Cortex of kidney (tissue), 1 donor: Measurements from ENCODE around the gene ABHD10.

ENCODE experiments used
- DNase-seq: peaks from one replicate; lab custom pipeline; 2025; lab: John Stamatoyannopoulos, UW

Gene ABHD10

DNA sequence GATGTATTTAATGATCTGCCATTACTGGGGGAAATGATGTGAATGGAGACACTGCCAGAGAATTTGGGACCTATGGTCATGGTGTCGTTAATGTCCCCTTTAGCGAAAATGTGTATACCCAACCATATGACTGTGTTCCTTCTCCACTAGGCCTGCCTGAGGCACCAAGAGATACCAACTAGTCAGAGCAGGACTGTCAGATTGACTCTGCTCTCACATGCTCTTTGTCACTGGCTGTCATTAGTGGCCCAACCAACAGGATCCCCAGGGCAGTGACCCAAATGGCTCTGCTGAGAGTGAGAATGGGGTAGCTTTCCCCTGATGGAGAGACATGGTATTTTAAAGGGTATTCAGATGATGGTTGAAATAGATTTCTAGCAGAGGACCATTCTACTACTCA is 22.7 kb downstream of the ABHD10 start:
- DNase-seq = no peak

DNA sequence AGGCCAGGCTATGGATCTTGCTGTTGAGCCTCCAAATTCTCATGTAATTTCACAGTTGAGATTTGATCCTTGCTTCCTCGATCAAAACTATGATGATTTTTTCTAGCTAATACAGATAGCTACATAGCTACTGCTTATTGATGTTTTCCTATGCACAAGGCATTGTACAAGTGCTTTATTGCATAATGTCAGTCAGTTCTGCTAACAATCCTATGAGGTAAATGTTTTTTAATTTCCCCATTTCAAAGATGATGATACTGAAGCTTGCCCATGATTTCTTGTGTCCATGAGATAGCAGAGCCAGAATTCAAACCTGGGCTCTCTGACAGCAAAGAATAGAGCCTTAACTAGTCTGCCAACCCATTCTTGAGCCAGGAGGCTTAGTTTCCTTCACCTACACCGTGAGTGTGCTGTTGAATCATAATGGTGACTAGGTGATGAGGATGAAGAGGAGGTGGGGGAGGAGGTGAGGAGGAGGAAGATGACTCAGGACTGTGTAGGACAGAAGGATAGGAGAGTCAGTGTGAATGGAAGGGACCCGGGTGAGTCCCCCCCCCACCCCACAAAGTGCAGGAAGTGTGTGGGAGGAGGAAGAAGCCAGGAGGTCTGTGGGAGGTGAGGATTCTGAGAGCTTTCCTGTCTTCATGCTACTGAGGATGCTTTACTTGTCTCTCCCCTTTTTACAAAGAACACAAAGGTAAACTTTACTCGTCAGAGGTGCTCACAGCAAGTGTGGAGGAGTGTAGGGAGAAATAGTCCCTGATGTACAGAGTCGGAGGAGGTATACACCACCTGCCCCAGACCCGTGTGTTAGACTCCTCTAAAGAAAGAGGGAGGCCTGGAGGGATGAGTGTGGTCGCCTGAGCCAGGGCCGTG is 23.5 kb downstream of the ABHD10 start:
- no peak for DNase-seq

DNA sequence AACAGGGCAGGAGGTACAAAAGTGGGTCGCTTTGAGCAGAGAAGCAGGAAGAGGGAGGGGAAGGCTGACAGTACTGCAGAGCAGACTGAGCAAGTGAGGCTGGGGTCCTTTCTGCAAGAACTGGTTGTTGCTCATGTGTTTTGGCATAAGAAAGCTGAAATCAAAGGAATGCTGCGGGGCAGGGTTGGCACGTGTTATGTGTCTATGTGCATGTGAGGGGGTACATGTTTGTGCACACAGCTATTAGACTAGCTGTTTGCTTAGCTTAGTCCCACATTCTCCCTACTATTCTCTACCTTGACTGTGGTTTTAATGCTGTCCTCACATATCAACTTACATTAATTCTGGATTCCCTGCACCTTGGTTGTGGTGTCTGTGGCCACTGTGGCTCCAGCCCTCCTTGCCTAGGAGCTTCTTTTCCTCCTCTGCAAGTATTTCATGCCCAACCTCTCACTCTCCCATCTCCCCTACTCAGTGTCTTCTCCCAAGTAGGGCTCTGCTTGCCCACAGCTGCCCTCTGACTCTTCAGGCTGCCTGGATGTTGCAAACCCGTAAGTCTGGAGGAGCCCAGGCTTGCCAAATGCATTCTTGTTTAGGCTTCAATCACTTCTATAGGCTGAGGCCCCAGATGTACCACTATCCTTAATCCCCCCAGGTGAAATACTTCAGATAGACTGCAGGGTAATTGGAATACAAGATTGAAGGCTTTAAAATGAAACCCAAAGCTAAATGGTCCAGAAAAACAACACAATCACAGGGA is 24.7 kb downstream of the ABHD10 start:
- no peak for DNase-seq

DNA sequence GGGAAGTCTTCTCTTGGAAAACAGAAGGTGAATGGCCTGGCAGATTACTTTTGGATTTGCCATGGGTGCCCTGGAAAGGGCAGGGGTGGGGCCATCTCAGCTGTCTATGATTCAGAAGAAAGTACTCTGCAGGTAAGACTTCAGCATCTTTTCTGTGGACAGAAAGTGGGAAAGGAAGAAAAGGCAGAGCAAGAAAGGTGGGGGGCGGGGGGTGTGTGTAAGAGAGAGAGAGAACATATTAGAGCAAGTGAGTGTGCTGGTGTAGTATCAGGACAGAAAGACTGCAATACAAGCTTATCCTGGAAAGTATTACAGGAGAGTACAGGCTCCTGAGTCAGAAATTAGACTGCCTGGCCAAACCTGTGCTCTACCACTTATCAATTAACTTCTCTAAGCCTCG is 25.4 kb downstream of the ABHD10 start:
- no peak for DNase-seq

DNA sequence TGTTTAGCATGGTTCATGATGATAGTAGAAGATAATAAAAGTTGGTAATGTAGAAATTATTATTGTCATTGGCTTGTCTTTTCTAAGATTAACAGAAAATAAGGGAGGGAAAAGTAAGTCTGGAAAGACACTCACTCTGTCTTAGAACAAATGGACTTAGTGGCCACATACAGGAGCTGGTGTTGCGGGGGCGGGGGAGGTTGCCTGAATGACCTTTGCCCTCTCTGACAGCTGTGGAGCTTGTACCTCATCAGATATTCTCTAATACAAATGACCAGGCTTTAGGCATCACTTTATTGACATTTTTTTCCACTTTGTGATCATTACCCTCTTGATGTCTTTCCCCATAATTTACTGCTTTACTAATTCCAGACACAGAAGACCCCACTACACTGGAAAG is 25.8 kb downstream of the ABHD10 start:
- no peak for DNase-seq

- no peak for DNase-seq
Observed at GRCh38 chr3:112005091-112005672, 26.4 kb downstream of the ABHD10 start.

DNA sequence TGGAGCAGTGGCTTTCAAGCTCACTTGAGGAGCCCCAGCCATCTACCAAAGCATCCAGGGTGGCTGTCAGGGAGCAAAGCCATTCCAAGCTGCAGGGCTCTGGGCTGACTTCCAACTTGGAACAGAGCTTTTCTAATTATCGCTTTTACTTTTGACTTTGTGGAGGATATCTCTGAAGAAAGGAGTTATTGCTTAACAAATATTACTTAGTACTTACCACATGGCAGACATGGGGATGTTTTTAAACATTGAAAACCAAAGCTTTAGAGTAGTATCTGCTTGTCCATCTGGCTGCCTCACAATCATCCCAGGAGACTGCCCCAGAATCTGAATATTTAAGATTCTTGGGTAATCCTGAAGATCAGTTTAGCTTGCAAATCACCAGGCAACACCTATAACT is 28.8 kb downstream of the ABHD10 start:
- DNase-seq = no peak

- DNase-seq = no peak
Observed at GRCh38 chr3:112009670-112010069, 30.8 kb downstream of the ABHD10 start.

DNA sequence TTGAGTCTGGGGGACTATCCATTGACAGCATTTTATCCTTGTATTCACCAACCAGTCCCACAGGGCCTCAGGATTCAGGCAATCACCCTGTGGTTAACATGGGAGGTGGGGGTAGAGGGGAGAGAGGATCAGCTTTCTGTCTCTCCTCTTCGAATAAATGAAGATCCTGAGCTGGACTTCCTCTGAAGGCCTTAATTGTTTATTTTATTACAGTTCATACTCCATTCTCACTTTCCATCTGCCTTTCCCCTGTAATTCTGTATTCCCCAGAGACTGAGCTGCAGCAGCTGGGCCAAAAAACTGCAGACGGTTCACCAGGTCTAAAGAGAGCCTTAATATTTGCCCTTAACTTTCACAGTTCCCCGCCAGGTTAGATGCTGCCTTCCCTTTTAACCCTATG is 31.8 kb downstream of the ABHD10 start:
- no peak for DNase-seq

GRCh38 chr3:112011376-112011940 is 32.6 kb downstream of the ABHD10 start:
- DNase-seq = no peak

- DNase-seq = no peak
Observed at GRCh38 chr3:112012205-112012992, 33.6 kb downstream of the ABHD10 start.

DNA sequence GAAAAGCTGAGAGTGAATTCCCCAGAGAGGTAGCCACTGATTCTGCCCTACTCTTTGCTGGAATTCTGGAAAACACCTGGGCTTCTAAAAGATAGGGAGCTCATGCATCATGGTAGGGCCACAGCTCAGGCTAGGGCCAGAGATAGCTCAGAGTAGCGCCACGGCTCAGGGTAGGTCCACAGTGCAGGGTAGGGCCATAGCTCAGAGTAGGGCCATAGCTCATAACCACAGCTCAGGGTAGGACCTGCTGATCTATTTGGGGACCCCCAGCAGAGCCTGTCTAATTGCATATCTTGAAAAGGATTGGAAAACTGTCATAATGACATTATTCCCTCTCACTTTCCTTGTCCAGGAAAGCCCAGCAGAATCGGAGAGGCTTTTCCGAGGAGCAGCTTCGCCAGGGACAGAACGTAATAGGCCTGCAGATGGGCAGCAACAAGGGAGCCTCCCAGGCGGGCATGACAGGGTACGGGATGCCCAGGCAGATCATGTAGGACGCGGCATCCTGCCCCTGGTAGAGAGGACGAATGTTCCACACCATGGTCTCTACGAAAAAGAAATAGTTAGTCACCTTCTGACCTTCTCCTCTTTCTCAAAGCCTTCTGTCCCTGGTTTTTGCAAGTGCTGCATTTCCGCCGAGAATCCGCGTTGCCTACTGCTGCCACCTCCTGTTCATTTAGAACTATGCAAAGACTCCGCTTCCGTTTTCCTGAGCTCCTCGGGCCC is 34.4 kb downstream of the ABHD10 start:
- DNase-seq = no peak

DNA sequence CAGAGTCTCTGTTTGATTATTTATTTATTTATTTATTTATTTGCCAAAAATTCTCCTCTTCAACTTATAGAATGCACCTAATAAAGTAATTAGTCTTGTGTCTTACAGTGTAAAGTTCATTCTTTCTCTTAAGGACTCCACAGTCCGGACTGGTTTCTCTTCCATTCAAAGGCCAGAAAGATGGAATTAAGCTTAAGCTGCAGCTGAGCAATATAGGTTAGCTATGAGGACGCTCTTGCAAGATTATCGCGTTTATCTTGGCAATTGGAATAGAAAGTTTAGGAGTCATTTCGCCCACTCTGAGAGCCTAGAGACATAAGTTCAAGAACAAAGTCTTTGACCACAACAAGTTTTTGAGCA is 34.9 kb downstream of the ABHD10 start:
- no peak for DNase-seq

- no peak for DNase-seq
Observed at GRCh38 chr3:112017091-112017490, 38.3 kb downstream of the ABHD10 start.

DNA sequence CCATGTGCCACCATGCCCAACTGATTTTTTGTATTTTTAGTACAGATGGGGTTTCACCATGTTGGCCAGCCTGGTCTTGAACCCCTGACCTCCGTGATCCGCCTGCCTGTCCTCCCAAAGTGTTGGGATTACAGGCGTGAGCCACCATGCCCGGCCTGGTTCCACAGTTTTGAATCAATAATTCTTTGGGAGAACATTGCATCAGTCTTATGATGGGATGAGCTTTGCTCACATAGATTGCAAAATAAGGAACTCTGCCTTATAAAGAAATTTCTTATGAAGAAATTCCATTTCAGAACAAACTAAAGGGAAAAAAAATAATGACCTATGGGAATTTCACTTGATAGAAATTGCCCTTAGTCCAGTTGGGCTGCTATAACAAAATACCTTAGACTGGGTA is 39.9 kb downstream of the ABHD10 start:
- no peak for DNase-seq

GRCh38 chr3:112019716-112020115 is 40.9 kb downstream of the ABHD10 start:
- no peak for DNase-seq

GRCh38 chr3:112020674-112021085 is 41.9 kb downstream of the ABHD10 start:
- DNase-seq = no peak

DNA sequence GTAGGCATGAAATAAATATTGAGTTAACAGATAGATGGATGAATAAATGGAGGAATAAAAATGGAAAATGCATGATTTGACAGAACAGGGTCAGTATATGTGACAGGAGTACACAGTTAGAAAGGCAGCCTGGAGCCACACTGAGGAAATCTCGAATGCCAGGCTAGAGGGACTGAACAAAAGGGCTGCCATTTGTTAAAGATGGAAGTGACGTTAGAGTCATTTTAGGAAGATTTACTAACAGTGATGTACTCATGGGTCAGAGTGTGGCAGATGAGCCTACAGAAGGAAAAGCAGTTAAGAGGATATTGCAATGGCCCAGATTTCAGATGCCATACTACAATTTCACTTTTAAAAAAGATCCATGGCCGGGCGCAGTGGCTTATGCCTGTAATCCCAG is 48.3 kb downstream of the ABHD10 start:
- DNase-seq = no peak

GRCh38 chr3:112027826-112028225 is 49.0 kb downstream of the ABHD10 start:
- DNase-seq = no peak

- DNase-seq = no peak
Observed at GRCh38 chr3:112030901-112031300, 52.1 kb downstream of the ABHD10 start.

- no peak for DNase-seq
Observed at GRCh38 chr3:112032098-112032731, 53.4 kb downstream of the ABHD10 start.
